PC-9 (cell line): Measurements from ENCODE around the gene LRFN4. TPM values are rescaled to one million over a fixed set of nuclear protein-coding genes. Genes with fewer than 3 reads are reported as not detected.

ENCODE experiments used
- BruUV-seq: library from RNA; stranded (reverse); fragments of 400-500 nt; replicated peaks from 2 replicates; lab custom pipeline; 2021; lab: Mats Ljungman, UMichigan
- CTCF ChIA-PET: fragments of 300-600 bp; sonication (Branson Sonifier 250); formaldehyde crosslinking; loops from one replicate; lab custom pipeline; 2022; ENCODE audit warnings: antibody characterized with exemption; lab: Charles Lee
- POLR2A ChIA-PET: fragments of 300-600 bp; sonication (Branson Sonifier 250); formaldehyde crosslinking; loops from one replicate; lab custom pipeline; 2022; ENCODE audit warnings: antibody characterized with exemption; ENCODE audit not compliant: unreplicated experiment; lab: Charles Lee
- DNase-seq, 2 experiments: peaks; one replicate each; pipeline versions ENCODE4 v3.0.0 to v3.0.0-alpha.2; 2015 to 2022; ENCODE audit warnings: mixed read lengths in 1 of 2
- H2AFZ ChIP-seq: fragments of 200-600 bp; sonication (generic); 2 replicates; pipeline ENCODE4 v1.8.1; 2017; ENCODE audit warnings: antibody characterized with exemption
- H3F3A ChIP-seq: fragments of 200-600 bp; sonication (generic); 2 replicates; pipeline ENCODE4 v1.8.1; 2017; ENCODE audit warnings: antibody characterized with exemption, mild to moderate bottlenecking, low read depth; ENCODE audit not compliant: insufficient read depth
- H3K27ac ChIP-seq: fragments of 200-600 bp; sonication (generic); 2 replicates; pipeline ENCODE4 v1.6.1; 2016; ENCODE audit warnings: mixed run types
- H3K27me3 ChIP-seq: fragments of 200-600 bp; sonication (generic); 2 replicates; pipeline ENCODE4 v1.6.1; 2016; ENCODE audit warnings: low read depth, mixed run types; ENCODE audit not compliant: insufficient read depth
- H3K36me3 ChIP-seq: fragments of 200-600 bp; sonication (generic); 2 replicates; pipeline ENCODE4 v1.6.1; 2016; ENCODE audit warnings: low read depth, mixed run types
- H3K4me1 ChIP-seq: fragments of 200-600 bp; sonication (generic); replicated peaks from 2 replicates; pipeline ENCODE4 v1.6.1; 2016; ENCODE audit warnings: mixed run types; ENCODE audit not compliant: insufficient read depth
- H3K4me2 ChIP-seq: fragments of 200-600 bp; sonication (generic); 2 replicates; pipeline ENCODE4 v1.6.1; 2017; ENCODE audit warnings: mixed run types
- H3K4me3 ChIP-seq: fragments of 200-600 bp; sonication (generic); 2 replicates; pipeline ENCODE4 v1.6.1; 2016; ENCODE audit warnings: mixed run types
- H3K79me2 ChIP-seq: fragments of 200-600 bp; sonication (generic); 2 replicates; pipeline ENCODE4 v1.6.1; 2017; ENCODE audit warnings: low read depth, mixed run types
- H3K9me2 ChIP-seq: fragments of 200-600 bp; sonication (generic); 2 replicates; pipeline ENCODE4 v1.8.1; 2017; ENCODE audit warnings: mild to moderate bottlenecking; ENCODE audit not compliant: insufficient read depth
- H3K9me3 ChIP-seq: fragments of 200-600 bp; sonication (generic); 2 replicates; pipeline ENCODE4 v1.8.1; 2016; ENCODE audit warnings: low read depth; ENCODE audit not compliant: insufficient read depth
- H4K20me1 ChIP-seq: fragments of 200-600 bp; sonication (generic); 2 replicates; pipeline ENCODE4 v1.8.1; 2017; ENCODE audit not compliant: insufficient read depth
- EZH2 ChIP-seq: fragments of 200-600 bp; sonication (generic); IDR thresholded peaks from 2 replicates; pipeline ENCODE4 v1.8.0; 2017; ENCODE audit warnings: antibody characterized with exemption, low read depth
- intact Hi-C: fragments of 100-400 bp; cut with micrococcal nuclease; formaldehyde crosslinking; loops from one replicate; pipeline ENCODE4 v1.10.0; 2022; ENCODE audit not compliant: unreplicated experiment
- total RNA-seq: library from RNA; stranded (reverse); gene quantifications from 2 replicates; pipeline ENCODE4 v1.2.3, GENCODE V29; 2021
- TF ChIP-seq, protein P1 (sequence below): fragments of 200-600 bp; sonication (generic); conservative IDR thresholded peaks from 2 replicates; pipeline ENCODE4 v1.6.1; 2017; ENCODE audit warnings: mixed run types, antibody characterized with exemption, mild to moderate bottlenecking, moderate library complexity

LRFN4 gene
- total RNA-seq, 1 experiment from 2014 or later = 13.8 TPM

DNA sequence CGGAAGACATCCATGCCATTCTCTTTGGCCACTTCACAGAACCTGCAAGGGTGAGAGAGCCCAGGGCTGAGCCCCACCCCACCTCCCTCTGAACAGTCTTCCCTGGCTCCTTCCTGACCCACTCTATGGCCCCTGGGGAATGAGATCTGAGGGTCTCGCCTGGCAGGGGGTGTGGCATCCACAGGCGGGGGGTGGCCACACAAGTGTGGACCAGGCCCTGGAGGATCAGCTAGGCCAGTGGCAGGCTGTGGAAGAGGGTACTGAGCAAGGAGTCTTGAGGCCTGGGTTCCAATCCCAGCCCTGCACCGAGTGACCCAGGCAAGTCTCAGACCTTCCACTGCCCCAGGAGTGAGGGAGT lies 5.6 kb upstream of the LRFN4 start:
- Histone ChIP-seq H3K27me3 (no peaks in the 10 kb centered on the region), H3K4me1 (peaks cover 34% of the 10 kb centered on the region), H3K9me3 (no peaks in the 10 kb centered on the region), H3K79me2 (0 out of 2 replicates have a peak, but pooled peaks cover 2% of the 10 kb centered on the region), H3K4me3 (no peak overlapping the region), H3F3A (peaks cover 31% of the 10 kb centered on the region), H4K20me1 (no peaks in the 10 kb centered on the region), H3K27ac (no peak overlapping the region), H3K36me3 (no peaks in the 10 kb centered on the region), H2AFZ (no peak overlapping the region), H3K4me2 (no peak overlapping the region), H3K9me2 (no peaks in the 10 kb centered on the region)
- BruUV-seq = no TSS peak
- TF ChIP-seq EZH2 = no peak
- TF ChIP-seq, protein P1, sequence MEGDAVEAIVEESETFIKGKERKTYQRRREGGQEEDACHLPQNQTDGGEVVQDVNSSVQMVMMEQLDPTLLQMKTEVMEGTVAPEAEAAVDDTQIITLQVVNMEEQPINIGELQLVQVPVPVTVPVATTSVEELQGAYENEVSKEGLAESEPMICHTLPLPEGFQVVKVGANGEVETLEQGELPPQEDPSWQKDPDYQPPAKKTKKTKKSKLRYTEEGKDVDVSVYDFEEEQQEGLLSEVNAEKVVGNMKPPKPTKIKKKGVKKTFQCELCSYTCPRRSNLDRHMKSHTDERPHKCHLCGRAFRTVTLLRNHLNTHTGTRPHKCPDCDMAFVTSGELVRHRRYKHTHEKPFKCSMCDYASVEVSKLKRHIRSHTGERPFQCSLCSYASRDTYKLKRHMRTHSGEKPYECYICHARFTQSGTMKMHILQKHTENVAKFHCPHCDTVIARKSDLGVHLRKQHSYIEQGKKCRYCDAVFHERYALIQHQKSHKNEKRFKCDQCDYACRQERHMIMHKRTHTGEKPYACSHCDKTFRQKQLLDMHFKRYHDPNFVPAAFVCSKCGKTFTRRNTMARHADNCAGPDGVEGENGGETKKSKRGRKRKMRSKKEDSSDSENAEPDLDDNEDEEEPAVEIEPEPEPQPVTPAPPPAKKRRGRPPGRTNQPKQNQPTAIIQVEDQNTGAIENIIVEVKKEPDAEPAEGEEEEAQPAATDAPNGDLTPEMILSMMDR = no peak
- DNase-seq = no peak
- intact Hi-C loops = no loop called here
- CTCF ChIA-PET = no interaction called here
- POLR2A ChIA-PET = no interaction called here

DNA sequence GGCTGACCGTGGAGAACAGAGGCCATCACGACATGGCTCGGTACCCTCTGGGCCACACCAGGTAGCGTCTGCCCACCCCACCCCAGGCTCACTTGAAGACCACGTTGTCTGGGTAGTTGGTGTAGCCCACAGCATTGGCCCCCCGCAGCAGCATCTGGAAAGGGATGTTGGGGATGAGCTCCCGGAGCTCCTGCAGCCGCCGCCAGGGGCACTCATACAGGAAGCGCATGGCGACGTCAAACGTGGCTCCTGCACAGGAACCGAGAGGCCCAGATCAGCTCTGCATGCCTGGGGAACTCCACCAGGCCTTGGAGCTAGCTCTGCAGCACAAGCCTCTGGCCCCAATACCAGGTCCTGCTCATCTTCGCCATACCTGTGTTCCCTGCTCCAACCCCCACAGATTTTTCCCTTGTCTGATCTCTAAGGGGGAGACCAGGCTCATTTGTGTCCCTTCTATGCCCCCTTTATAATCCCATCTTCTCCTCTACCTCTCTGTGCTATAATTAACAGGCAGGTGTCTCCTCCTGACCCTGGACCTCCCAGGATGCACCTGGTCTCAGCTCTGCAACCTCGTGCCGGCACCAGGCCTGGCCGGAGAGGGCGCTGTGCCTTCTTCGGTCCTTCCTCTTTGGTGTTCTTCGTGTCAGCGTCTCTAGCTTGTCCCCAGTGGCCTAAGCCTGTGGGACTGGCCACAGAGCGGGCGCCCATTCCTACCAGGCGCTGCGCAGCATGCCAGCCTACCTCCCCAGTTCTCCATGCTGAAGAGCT lies 5.0 kb upstream of the LRFN4 start:
- intact Hi-C loops = no loop called here
- Histone ChIP-seq H3K4me2 (no peak overlapping the region), H3K4me1 (peaks cover 28% of the 10 kb centered on the region), H2AFZ (no peak overlapping the region), H3K9me2 (no peaks in the 10 kb centered on the region), H3K27ac (no peak overlapping the region), H3K4me3 (no peak overlapping the region), H3F3A (peaks cover 27% of the 10 kb centered on the region; the same call in 1 of the 2 replicates), H3K36me3 (no peaks in the 10 kb centered on the region), H4K20me1 (no peaks in the 10 kb centered on the region), H3K9me3 (no peaks in the 10 kb centered on the region), H3K79me2 (no peaks in the 10 kb centered on the region), H3K27me3 (no peaks in the 10 kb centered on the region)
- no peak for DNase-seq
- ChIA-PET CTCF (no interaction called here), POLR2A (no interaction called here)
- no TSS peak for BruUV-seq
- TF ChIP-seq, protein P1 = no peak
- TF ChIP-seq EZH2 = no peak

DNA sequence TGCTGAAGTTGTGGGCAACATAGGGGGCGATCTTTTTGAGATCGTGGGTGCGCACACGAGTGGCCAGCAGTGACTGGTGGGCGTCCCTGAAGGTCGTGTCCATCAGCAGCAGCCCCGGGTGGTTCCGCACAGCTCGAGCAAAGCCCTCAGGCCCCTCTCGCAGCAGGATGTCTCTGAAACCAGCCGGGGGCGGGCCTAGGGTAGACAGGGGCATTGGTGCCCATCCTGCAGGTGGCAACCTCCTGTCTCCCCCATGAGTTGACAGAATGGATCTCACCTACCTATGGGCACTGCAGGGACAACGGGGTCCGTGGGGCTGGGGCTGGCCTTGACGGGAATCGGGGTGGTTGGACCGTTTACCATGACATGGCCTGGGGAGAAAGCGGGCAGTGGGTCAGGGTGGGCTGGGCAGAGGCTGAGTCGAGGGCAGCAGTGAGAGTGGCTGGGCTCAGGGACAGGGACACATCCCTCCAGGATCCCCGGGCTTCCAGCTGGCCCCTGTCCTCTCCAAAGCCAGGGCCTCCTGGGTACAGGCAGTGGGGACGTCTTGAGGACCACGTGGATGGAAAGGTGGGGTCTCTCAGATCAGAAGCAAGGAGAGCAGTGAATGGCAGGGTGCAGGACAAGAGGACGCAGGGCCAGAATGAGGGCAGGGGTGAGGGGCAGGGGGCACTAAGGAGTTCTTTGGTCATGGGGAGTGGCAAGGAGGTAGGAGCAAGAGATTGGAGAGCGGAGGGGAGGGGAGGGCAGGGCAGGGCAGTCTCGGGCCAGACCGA lies 4.2 kb upstream of the LRFN4 start:
- Histone ChIP-seq H3K27me3 (no peaks in the 10 kb centered on the region), H3K4me1 (peaks cover 21% of the 10 kb centered on the region), H3F3A (peaks cover 24% of the 10 kb centered on the region; the same call in 1 of the 2 replicates), H3K36me3 (no peaks in the 10 kb centered on the region), H2AFZ (no peak overlapping the region), H3K4me3 (no peak overlapping the region), H4K20me1 (no peaks in the 10 kb centered on the region), H3K4me2 (no peak overlapping the region), H3K79me2 (0 out of 2 replicates have a peak, but pooled peaks cover 4% of the 10 kb centered on the region), H3K9me2 (no peaks in the 10 kb centered on the region), H3K27ac (no peak overlapping the region), H3K9me3 (no peaks in the 10 kb centered on the region)
- intact Hi-C loops = no loop called here
- ChIA-PET CTCF (no interaction called here), POLR2A (no interaction called here)
- no peak for TF ChIP-seq EZH2
- TF ChIP-seq, protein P1 = no peak
- no TSS peak for BruUV-seq
- no peak for DNase-seq
